Hepatocyte (in vitro differentiated cells): ENCODE results near the gene C19orf38.

Experiments
- CTCF ChIP-seq: fragments of 200-600 bp; sonication (generic); IDR thresholded peaks from 2 replicates; pipeline ENCODE4 v1.5.1; 2016; ENCODE audit warnings: antibody characterized with exemption, mild to moderate bottlenecking; ENCODE audit not compliant: poor library complexity
- EZH2phosphoT487 ChIP-seq: fragments of 200-600 bp; sonication (generic); IDR thresholded peaks from one replicate; pipeline ENCODE4 v1.6.1; 2018; ENCODE audit warnings: antibody characterized with exemption, mild to moderate bottlenecking, low read depth, moderate library complexity; ENCODE audit not compliant: unreplicated experiment, severe bottlenecking

GRCh38 chr19:10872546-10873107 lies 24.4 kb downstream of the C19orf38 start:
- no peak for TF ChIP-seq CTCF
- TF ChIP-seq EZH2phosphoT487: no peak
